CD4-positive, alpha-beta T cell (primary cell): ENCODE measurements around the gene TBC1D24. TPM values are rescaled to one million over a fixed set of nuclear protein-coding genes. Genes with fewer than 3 reads are reported as not detected.
A peak's percentile ranks its signal among the peaks of the same experiment; 100 is the strongest.

ENCODE experiments used
- ATAC-seq: fragments of 200-7000 bp; cut with Tn5 transposase; one replicate; pipeline ENCODE4 v1.10.0; 2022; ENCODE audit warnings: mild to moderate bottlenecking; ENCODE audit not compliant: poor library complexity
- CTCF ChIA-PET: fragments of 350-600 bp; sonication (Branson Sonifier 250); formaldehyde crosslinking; loops from one replicate; lab custom pipeline; 2021; ENCODE audit warnings: antibody characterized with exemption, inconsistent platforms; lab: Charles Lee
- POLR2A ChIA-PET: fragments of 350-600 bp; sonication (Branson Sonifier 250); formaldehyde crosslinking; loops from one replicate; lab custom pipeline; 2021; ENCODE audit warnings: antibody characterized with exemption, inconsistent platforms; lab: Charles Lee
- DNase-seq, 14 experiments: peaks; one replicate each; pipeline ENCODE4 v3.0.0-alpha.2; 2013 to 2020; ENCODE audit warnings: mixed read lengths in 2 of 14
- H3K27ac ChIP-seq, 2 donors: one replicate each; pipeline versions ENCODE4 v1.5.1 to v1.7.0; 2013; ENCODE audit warnings: low read length in 2 of 2, low read depth in 1 of 2, mild to moderate bottlenecking in 1 of 2
- H3K27me3 ChIP-seq, 2 experiments: 1 replicate in 1 of 2; 2 replicates in 1 of 2; pipeline versions ENCODE4 v1.6.1 to v1.7.0; 2013; ENCODE audit warnings: low read length in 2 of 2, control low read depth in 1 of 2, mild to moderate bottlenecking in 1 of 2, moderate library complexity in 1 of 2; ENCODE audit not compliant: insufficient read depth in 2 of 2, control insufficient read depth in 1 of 2
- H3K36me3 ChIP-seq: one replicate; pipeline ENCODE4 v1.6.1; 2013; ENCODE audit warnings: low read length, control low read depth; ENCODE audit not compliant: insufficient read depth
- H3K4me1 ChIP-seq: one replicate; pipeline ENCODE4 v1.6.1; 2013; ENCODE audit warnings: low read length, control low read depth; ENCODE audit not compliant: insufficient read depth
- H3K4me3 ChIP-seq: one replicate; pipeline ENCODE4 v1.5.1; 2013; ENCODE audit warnings: mild to moderate bottlenecking, low read length, moderate library complexity
- H3K9me3 ChIP-seq, 2 experiments: 1 replicate in 1 of 2; 2 replicates in 1 of 2; pipeline versions ENCODE4 v1.6.1 to v1.7.0; 2013; ENCODE audit warnings: low read length in 2 of 2, mild to moderate bottlenecking in 2 of 2, control low read depth in 1 of 2, moderate library complexity in 1 of 2; ENCODE audit not compliant: control insufficient read depth in 1 of 2, insufficient read depth in 1 of 2
- H3K27ac Mint-ChIP-seq: one replicate; pipeline ENCODE4 v1.8.0; 2020; ENCODE audit warnings: mixed read lengths
- H3K27me3 Mint-ChIP-seq: one replicate; pipeline ENCODE4 v1.8.0; 2021; ENCODE audit warnings: mixed read lengths
- H3K36me3 Mint-ChIP-seq: one replicate; pipeline ENCODE4 v1.8.0; 2021; ENCODE audit warnings: low read depth, mixed read lengths
- H3K4me1 Mint-ChIP-seq: one replicate; pipeline ENCODE4 v1.8.0; 2021; ENCODE audit warnings: low read depth, mixed read lengths
- H3K4me3 Mint-ChIP-seq: one replicate; pipeline ENCODE4 v1.8.0; 2020; ENCODE audit warnings: mild to moderate bottlenecking, mixed read lengths
- H3K9me3 Mint-ChIP-seq: one replicate; pipeline ENCODE4 v1.8.0; 2020; ENCODE audit warnings: mixed read lengths
- intact Hi-C, 2 experiments: fragments of 100-400 bp; cut with DNase I in 1 of 2; cut with micrococcal nuclease in 1 of 2; formaldehyde crosslinking; loops; one replicate each; pipeline versions ENCODE4 v1.15.1 to v1.9.0; 2023 to 2025; cut with DNase I, micrococcal nuclease
- total RNA-seq, 174 experiments: library from RNA in 2 of 174; stranded (reverse) in 2 of 174; gene quantifications; one replicate each; pipeline ENCODE4 v1.2.3 and lab custom pipeline; 2021 to 2026
- TF ChIP-seq, protein P1 (sequence below): fragments of 200-600 bp; IDR thresholded peaks from one replicate; pipeline ENCODE4 v1.8.0; 2022; ENCODE audit warnings: antibody characterized with exemption, mild to moderate bottlenecking

Gene TBC1D24
- total RNA-seq, 2 experiments from 2014 or later: 1.2 to 2.1 TPM

DNA sequence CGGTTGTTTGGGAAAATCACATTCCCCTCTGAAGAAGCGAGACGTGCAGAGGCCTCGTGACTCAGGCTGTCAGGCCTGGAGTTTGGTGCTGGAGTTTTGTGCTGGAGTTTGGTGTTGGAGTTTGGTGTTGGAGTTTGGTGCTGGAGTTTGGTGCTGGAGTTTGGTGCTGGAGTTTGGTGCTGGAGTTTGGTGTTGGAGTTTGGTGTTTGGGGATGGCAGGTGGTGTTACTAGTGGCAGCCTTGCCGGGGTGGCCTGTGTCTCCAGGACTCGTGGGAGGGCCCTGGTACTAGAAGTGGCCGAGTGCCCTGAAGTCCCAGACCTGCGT is 12.6 kb downstream of the TBC1D24 start:
- Mint-ChIP-seq H3K27ac (peak overlapping the region; percentile 61), H3K9me3 (no peaks in the 10 kb centered on the region), H3K27me3 (no peaks in the 10 kb centered on the region), H3K4me3 (no peak overlapping the region), H3K36me3 (no peaks in the 10 kb centered on the region), H3K4me1 (peaks cover 12% of the 10 kb centered on the region)
- no peak overlapping the region for H3K4me3 ChIP-seq
- no peaks in the 10 kb centered on the region for H3K9me3 ChIP-seq
- TF ChIP-seq, protein P1, sequence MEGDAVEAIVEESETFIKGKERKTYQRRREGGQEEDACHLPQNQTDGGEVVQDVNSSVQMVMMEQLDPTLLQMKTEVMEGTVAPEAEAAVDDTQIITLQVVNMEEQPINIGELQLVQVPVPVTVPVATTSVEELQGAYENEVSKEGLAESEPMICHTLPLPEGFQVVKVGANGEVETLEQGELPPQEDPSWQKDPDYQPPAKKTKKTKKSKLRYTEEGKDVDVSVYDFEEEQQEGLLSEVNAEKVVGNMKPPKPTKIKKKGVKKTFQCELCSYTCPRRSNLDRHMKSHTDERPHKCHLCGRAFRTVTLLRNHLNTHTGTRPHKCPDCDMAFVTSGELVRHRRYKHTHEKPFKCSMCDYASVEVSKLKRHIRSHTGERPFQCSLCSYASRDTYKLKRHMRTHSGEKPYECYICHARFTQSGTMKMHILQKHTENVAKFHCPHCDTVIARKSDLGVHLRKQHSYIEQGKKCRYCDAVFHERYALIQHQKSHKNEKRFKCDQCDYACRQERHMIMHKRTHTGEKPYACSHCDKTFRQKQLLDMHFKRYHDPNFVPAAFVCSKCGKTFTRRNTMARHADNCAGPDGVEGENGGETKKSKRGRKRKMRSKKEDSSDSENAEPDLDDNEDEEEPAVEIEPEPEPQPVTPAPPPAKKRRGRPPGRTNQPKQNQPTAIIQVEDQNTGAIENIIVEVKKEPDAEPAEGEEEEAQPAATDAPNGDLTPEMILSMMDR: peak; percentile 23
- CTCF ChIA-PET: interaction anchor here (1.7 kb wide), 1 partner anchor 147 kb away, joined by 7 read pairs; the partner anchor contains the start of gene ABCA3
- intact Hi-C loops: loop anchor here (1.0 to 5.0 kb wide), 5 partner anchors 55 to 460 kb away; partner anchors contain the start of genes ABCA3 (in 2 of the 2), CASKIN1 (in 1 of the 2), CCNF (in 1 of the 2) and NHERF2 (in 1 of the 2)
- DNase-seq (no peak), ATAC-seq (no peak)
- POLR2A ChIA-PET: interaction anchor here (0.9 to 1.9 kb wide), 3 partner anchors 13 to 293 kb away, joined by 3 to 5 read pairs (median 3); partner anchors contain the start of gene TBC1D24
- H3K27ac ChIP-seq: no peak overlapping the region
- peaks cover 17% of the 10 kb centered on the region for H3K4me1 ChIP-seq
- H3K27me3 ChIP-seq: no peaks in the 10 kb centered on the region
- no peaks in the 10 kb centered on the region for H3K36me3 ChIP-seq

DNA sequence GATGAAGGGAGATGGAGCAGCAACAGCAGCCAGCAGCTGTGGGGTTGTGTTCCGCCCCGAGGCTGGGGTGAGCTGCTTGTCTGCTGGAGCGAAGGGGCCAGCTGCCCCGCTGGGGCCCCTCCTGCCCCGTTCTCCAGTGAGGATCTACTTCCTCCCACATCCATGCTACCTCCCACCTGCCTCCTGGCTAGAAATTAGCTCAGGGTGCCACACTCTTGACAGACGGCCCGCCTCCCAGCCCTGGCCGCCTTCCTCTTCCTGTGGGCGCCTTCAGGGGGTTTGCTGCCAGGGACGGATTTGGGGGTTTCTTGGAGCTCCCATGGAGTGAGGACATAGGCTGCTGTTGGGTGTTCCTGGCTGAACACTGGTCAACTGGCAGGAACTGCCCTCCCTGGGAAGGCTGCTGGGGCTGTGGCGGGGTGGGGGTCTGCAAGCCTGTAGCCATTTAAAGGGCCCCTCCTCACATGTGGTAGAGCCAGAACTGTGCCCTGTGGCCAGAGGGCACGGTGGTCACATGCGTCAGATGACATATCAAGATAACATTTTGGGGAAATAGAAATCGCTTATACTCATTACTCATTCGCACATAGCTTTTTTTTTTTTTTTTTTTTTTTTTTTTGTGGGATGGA is 13.1 kb downstream of the TBC1D24 start:
- Histone ChIP-seq H3K36me3 (no peaks in the 10 kb centered on the region), H3K4me3 (no peak overlapping the region), H3K9me3 (no peaks in the 10 kb centered on the region), H3K4me1 (peaks cover 17% of the 10 kb centered on the region), H3K27me3 (no peaks in the 10 kb centered on the region), H3K27ac (no peak overlapping the region)
- ATAC-seq (no peak), DNase-seq (peak in 1 of 14 experiments; percentile 48)
- CTCF ChIA-PET: interaction anchor here (0.6 kb wide), 2 partner anchors 73 to 293 kb away, joined by 3 read pairs; no protein-coding TSS in a partner anchor
- TF ChIP-seq, protein P1: no peak
- no peaks in the 10 kb centered on the region for H3K36me3 Mint-ChIP-seq
- POLR2A ChIA-PET: interaction anchor here (0.9 to 1.9 kb wide), 2 partner anchors 13 to 25 kb away, joined by 3 to 5 read pairs; partner anchors contain the start of gene TBC1D24
- H3K4me3 Mint-ChIP-seq: no peak overlapping the region
- H3K27ac Mint-ChIP-seq: no peak overlapping the region
- peaks cover 12% of the 10 kb centered on the region for H3K4me1 Mint-ChIP-seq
- intact Hi-C loops: loop anchor here (1.0 to 5.0 kb wide), 5 partner anchors 56 to 461 kb away; partner anchors contain the start of genes ABCA3 (in 2 of the 2), CASKIN1 (in 1 of the 2), CCNF (in 1 of the 2) and NHERF2 (in 1 of the 2)
- no peaks in the 10 kb centered on the region for H3K9me3 Mint-ChIP-seq
- H3K27me3 Mint-ChIP-seq: no peaks in the 10 kb centered on the region

- TF ChIP-seq, protein P1: no peak
- Mint-ChIP-seq H3K9me3 (no peaks in the 10 kb centered on the region), H3K36me3 (no peaks in the 10 kb centered on the region), H3K4me1 (peaks cover 12% of the 10 kb centered on the region), H3K27me3 (no peaks in the 10 kb centered on the region), H3K4me3 (no peak overlapping the region), H3K27ac (no peak overlapping the region)
- H3K27me3 ChIP-seq: no peaks in the 10 kb centered on the region
- no peak overlapping the region for H3K4me3 ChIP-seq
- no peak overlapping the region for H3K27ac ChIP-seq
- ATAC-seq (no peak), DNase-seq (no peak)
- POLR2A ChIA-PET: no interaction called here
- peaks cover 17% of the 10 kb centered on the region for H3K4me1 ChIP-seq
- CTCF ChIA-PET: no interaction called here
- no peaks in the 10 kb centered on the region for H3K36me3 ChIP-seq
- H3K9me3 ChIP-seq: no peaks in the 10 kb centered on the region
- intact Hi-C loops: loop anchor here (5.0 kb wide), 4 partner anchors 57 to 462 kb away; partner anchors contain the start of genes CASKIN1 (in 1 of the 2), CCNF (in 1 of the 2) and NHERF2 (in 1 of the 2)
These were observed 14.7 kb downstream of the TBC1D24 start for GRCh38 chr16:2489581-2489980.
